IMR-90 (cell line): ENCODE results near the gene ALDOC. TPM values are rescaled to one million over a fixed set of nuclear protein-coding genes. Genes with fewer than 3 reads are reported as not detected.

ENCODE experiments used
- ATAC-seq: fragments of 200-7000 bp; cut with Tn5 transposase; 2 replicates; pipeline ENCODE4 v1.9.1; 2020; ENCODE audit warnings: low read depth, mild to moderate bottlenecking, moderate library complexity
- BruUV-seq: library from RNA; stranded (reverse); fragments of 400-500 nt; replicated peaks from 2 replicates; lab custom pipeline; 2021; lab: Mats Ljungman, UMichigan
- CTCF ChIA-PET: fragments of 300-600 bp; formaldehyde crosslinking; extraction: SDS; loops from one replicate; lab custom pipeline; 2021; ENCODE audit warnings: antibody characterized with exemption; lab: Yijun Ruan, JAX
- POLR2A ChIA-PET: fragments of 300-600 bp; sonication (Branson Sonifier 250); formaldehyde crosslinking; loops from one replicate; lab custom pipeline; 2022; ENCODE audit warnings: antibody characterized with exemption; ENCODE audit not compliant: unreplicated experiment; lab: Charles Lee
- DNase-seq: peaks from one replicate; pipeline ENCODE4 v3.0.0; 2013
- H2AFZ ChIP-seq: replicated peaks from 2 replicates; pipeline ENCODE3; 2013; ENCODE audit warnings: low read length, mild to moderate bottlenecking; ENCODE audit not compliant: poor library complexity
- H2AK5ac ChIP-seq: 2 replicates; pipeline ENCODE4 v1.6.1; 2013; ENCODE audit warnings: low read depth, low read length, inconsistent platforms
- H2AK9ac ChIP-seq: replicated peaks from 2 replicates; pipeline ENCODE3; 2013; ENCODE audit warnings: mild to moderate bottlenecking, low read depth, low read length, moderate library complexity; ENCODE audit not compliant: poor library complexity
- H2BK120ac ChIP-seq: 2 replicates; pipeline ENCODE4 v1.6.1; 2013; ENCODE audit warnings: low read depth, low read length, inconsistent platforms
- H2BK15ac ChIP-seq: 3 replicates; pipeline ENCODE4 v1.6.1; 2013; ENCODE audit warnings: low read depth, low read length, inconsistent platforms
- H2BK20ac ChIP-seq: 2 replicates; pipeline ENCODE4 v1.6.1; 2013; ENCODE audit warnings: low read depth, mild to moderate bottlenecking, inconsistent platforms, low read length, moderate library complexity
- H2BK5ac ChIP-seq: 2 replicates; pipeline ENCODE4 v1.6.1; 2013; ENCODE audit warnings: mild to moderate bottlenecking, low read depth, low read length, inconsistent platforms; ENCODE audit not compliant: poor library complexity, severe bottlenecking
- H3K14ac ChIP-seq: replicated peaks from 2 replicates; pipeline ENCODE4 v1.6.1; 2013; ENCODE audit warnings: low read depth, low read length, inconsistent platforms
- H3K18ac ChIP-seq: 2 replicates; pipeline ENCODE4 v1.6.1; 2013; ENCODE audit warnings: low read depth, low read length, control low read depth
- H3K23ac ChIP-seq: 2 replicates; pipeline ENCODE4 v1.6.1; 2013; ENCODE audit warnings: low read depth, low read length, inconsistent platforms
- H3K27ac ChIP-seq: 2 replicates; pipeline ENCODE4 v1.5.1; 2013; ENCODE audit warnings: mild to moderate bottlenecking, control low read depth, low read length; ENCODE audit not compliant: insufficient read depth
- H3K27me3 ChIP-seq: 2 replicates; pipeline ENCODE4 v1.6.1; 2013; ENCODE audit warnings: low read length; ENCODE audit not compliant: control insufficient read depth, insufficient read depth
- H3K36me3 ChIP-seq: 2 replicates; pipeline ENCODE4 v1.6.1; 2013; ENCODE audit warnings: low read length, mixed read lengths; ENCODE audit not compliant: control insufficient read depth, insufficient read depth
- H3K4ac ChIP-seq: 2 replicates; pipeline ENCODE4 v1.6.1; 2013; ENCODE audit warnings: low read depth, low read length, inconsistent platforms
- H3K4me1 ChIP-seq: 2 replicates; pipeline ENCODE4 v1.6.1; 2013; ENCODE audit warnings: low read length, mixed read lengths; ENCODE audit not compliant: control insufficient read depth, insufficient read depth
- H3K4me2 ChIP-seq: 2 replicates; pipeline ENCODE4 v1.6.1; 2013; ENCODE audit warnings: low read depth, mild to moderate bottlenecking, control low read depth, low read length, moderate library complexity
- H3K4me3 ChIP-seq: 2 replicates; pipeline ENCODE4 v1.5.1; 2013; ENCODE audit warnings: low read depth, mild to moderate bottlenecking, control low read depth, low read length, moderate library complexity; ENCODE audit not compliant: insufficient read depth
- H3K56ac ChIP-seq: 2 replicates; pipeline ENCODE4 v1.6.1; 2013; ENCODE audit warnings: low read length, inconsistent platforms; ENCODE audit not compliant: insufficient read depth; ENCODE audit errors: extremely low read depth
- H3K79me1 ChIP-seq, 2 experiments: 2 replicates each; pipeline ENCODE4 v1.6.1; 2013; ENCODE audit warnings: low read length in 2 of 2, inconsistent platforms in 1 of 2, low read depth in 1 of 2
- H3K9ac ChIP-seq: 2 replicates; pipeline ENCODE4 v1.6.1; 2013; ENCODE audit warnings: low read depth, low read length, control low read depth
- H3K9me1 ChIP-seq: 2 replicates; pipeline ENCODE4 v1.6.1; 2013; ENCODE audit warnings: low read length, inconsistent platforms; ENCODE audit not compliant: insufficient read depth
- H3K9me3 ChIP-seq: 2 replicates; pipeline ENCODE4 v1.6.1; 2013; ENCODE audit warnings: low read length; ENCODE audit not compliant: control insufficient read depth, insufficient read depth
- H4K20me1 ChIP-seq: 2 replicates; pipeline ENCODE4 v1.6.1; 2013; ENCODE audit warnings: low read length, inconsistent platforms; ENCODE audit not compliant: insufficient read depth
- H4K5ac ChIP-seq: 2 replicates; pipeline ENCODE4 v1.6.1; 2013; ENCODE audit warnings: mild to moderate bottlenecking, low read depth, low read length, control low read depth
- H4K8ac ChIP-seq, 2 experiments: 2 replicates each; pipeline ENCODE4 v1.6.1; 2013; ENCODE audit warnings: low read depth in 2 of 2, low read length in 2 of 2, control low read depth in 1 of 2, inconsistent platforms in 1 of 2
- H4K91ac ChIP-seq: 2 replicates; pipeline ENCODE4 v1.6.1; 2013; ENCODE audit warnings: low read depth, low read length, inconsistent platforms; ENCODE audit not compliant: insufficient read depth
- BHLHE40 ChIP-seq: fragments of 150-350 bp; IDR thresholded peaks from 2 replicates; pipeline ENCODE4 v1.6.1; 2016; ENCODE audit warnings: mild to moderate bottlenecking, low read depth, low read length
- CTCF ChIP-seq: conservative IDR thresholded peaks from 2 replicates; pipeline ENCODE4 v1.5.1; 2012; ENCODE audit warnings: mild to moderate bottlenecking, low read depth, low read length, improper control_type of control experiment
- FOS ChIP-seq: fragments of 150-350 bp; IDR thresholded peaks from 2 replicates; pipeline ENCODE4 v1.6.1; 2016; ENCODE audit warnings: low read depth, low read length
- MAFK ChIP-seq: IDR thresholded peaks from 2 replicates; pipeline ENCODE4 v1.6.1; 2012; ENCODE audit warnings: low read depth, low read length, improper control_type of control experiment
- MXI1 ChIP-seq: IDR thresholded peaks from 2 replicates; pipeline ENCODE4 v1.6.1; 2012; ENCODE audit warnings: low read depth, mild to moderate bottlenecking, low read length, moderate library complexity, borderline replicate concordance
- NFE2L2 ChIP-seq: fragments of 150-350 bp; IDR thresholded peaks from 2 replicates; pipeline ENCODE4 v1.6.1; 2016; ENCODE audit warnings: low read depth, mild to moderate bottlenecking, low read length
- RFX5 ChIP-seq: IDR thresholded peaks from 2 replicates; pipeline ENCODE4 v1.8.0; 2012; ENCODE audit warnings: low read depth, mild to moderate bottlenecking, low read length, moderate library complexity
- WGBS, 2 experiments: methylation state at CpG; one replicate each; pipeline versions ENCODE4 v1.1.5 to v1.1.7; 2013; ENCODE audit warnings: missing lambda C conversion rate in 2 of 2; ENCODE audit not compliant: insufficient read length in 1 of 2; ENCODE audit errors: extremely low coverage in 2 of 2; 5-methylcytosine and 5-hydroxymethylcytosine counted together
- dilution Hi-C: fragments of 300-500 bp; cut with HindIII; formaldehyde crosslinking; loops from one replicate; pipeline ENCODE4 v1.14.3; 2018; ENCODE audit warnings: low sequenced_read_pairs; ENCODE audit not compliant: unreplicated experiment
- in situ Hi-C: fragments of 300-500 bp; cut with MboI; formaldehyde crosslinking; loops from 3 replicates; pipeline ENCODE4 v1.14.3; 2019; ENCODE audit warnings: low sequenced_read_pairs, inconsistent platforms, mixed read lengths
- intact Hi-C: fragments of 100-400 bp; cut with micrococcal nuclease; formaldehyde crosslinking; loops from 2 replicates; pipeline ENCODE4 v1.10.0; 2022
- polyA plus RNA-seq, 3 experiments: library from polyadenylated mRNA; depleted of rRNA; stranded (reverse); fragments of >200 nt; gene quantifications; 2 replicates each; pipeline ENCODE4 v1.2.3, GENCODE V29; 2012; ENCODE audit warnings: low replicate concordance in 1 of 3
- total RNA-seq: library from RNA; depleted of rRNA; stranded (reverse); fragments of >200 nt; gene quantifications from 2 replicates; pipeline ENCODE4 v1.2.3, GENCODE V29; 2012

The ALDOC gene
- total and polyA plus RNA-seq, 2 of the 4 experiments (the other 2 are of a cell fraction) = 47.0 to 69.7 TPM

GRCh38 chr17:28612531-28612930 lies 35.8 kb upstream of the ALDOC start (continued):
- TF ChIP-seq CTCF = no peak

DNA sequence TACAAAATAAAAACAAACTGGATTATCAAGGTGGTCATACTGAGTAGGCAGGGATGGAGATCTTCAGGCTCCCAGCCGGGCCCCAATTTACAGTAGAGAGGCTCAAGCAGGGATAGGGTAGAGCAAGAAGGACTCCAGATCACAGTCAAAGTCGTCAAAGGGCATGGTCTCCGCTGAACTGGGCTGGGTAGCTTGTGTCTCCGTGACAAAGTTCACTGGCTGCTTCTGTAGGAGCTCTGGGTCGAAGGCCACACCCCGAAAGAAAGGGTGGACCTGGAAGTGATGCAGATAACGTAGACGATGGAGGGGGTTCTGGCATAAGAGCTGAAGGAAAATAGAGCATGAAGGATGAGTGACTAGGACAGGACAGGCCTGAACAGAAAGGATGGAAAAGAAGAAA lies 33.7 kb upstream of the ALDOC start:
- Histone ChIP-seq H2AK9ac (no peak overlapping the region), H2BK20ac (no peak overlapping the region), H3K56ac (no peak overlapping the region), H3K23ac (no peak overlapping the region), H2AK5ac (no peak overlapping the region), H3K14ac (no peak overlapping the region), H3K27me3 (no peaks in the 10 kb centered on the region), H4K5ac (no peak overlapping the region), H3K79me1 (no peaks in the 10 kb centered on the region), H3K9me1 (no peaks in the 10 kb centered on the region), H4K20me1 (peaks cover 8% of the 10 kb centered on the region; the same call in 1 of the 2 replicates), H3K4ac (no peak overlapping the region), H3K9me3 (no peaks in the 10 kb centered on the region), H2BK5ac (no peak overlapping the region), H3K4me1 (no peaks in the 10 kb centered on the region), H3K4me2 (no peak overlapping the region), H2AFZ (no peak overlapping the region), H3K27ac (no peak overlapping the region), H2BK15ac (no peak overlapping the region), H3K9ac (no peak overlapping the region), H3K18ac (no peak overlapping the region), H3K4me3 (no peak overlapping the region), H4K8ac (no peak overlapping the region), H2BK120ac (no peak overlapping the region), H4K91ac (no peak overlapping the region), H3K36me3 (peaks cover 21% of the 10 kb centered on the region)
- 91% methylated on average over 7 of the region's 8 CpGs; no CpG with 5 or more reads in 1 of the 2 experiments for WGBS, 2 experiments
- DNase-seq (no peak), ATAC-seq (no peak)
- BruUV-seq = no TSS peak
- in situ Hi-C loops = loop anchor here (10.0 kb wide), 1 partner anchor 116 kb away; no protein-coding TSS in a partner anchor
- ChIA-PET CTCF (interaction anchor here (0.7 to 1.0 kb wide), 2 partner anchors 9 to 14 kb away, joined by 3 read pairs; no protein-coding TSS in a partner anchor), POLR2A (no interaction called here)
- dilution Hi-C loops = no loop called here
- intact Hi-C loops = no loop called here
- no peak for TF ChIP-seq NFE2L2
- no peak for TF ChIP-seq RFX5
- no peak for TF ChIP-seq MXI1
- no peak for TF ChIP-seq FOS
- no peak for TF ChIP-seq MAFK
- no peak for TF ChIP-seq BHLHE40
